ENCODE data around the gene DRC7.

The DRC7 gene

DNA sequence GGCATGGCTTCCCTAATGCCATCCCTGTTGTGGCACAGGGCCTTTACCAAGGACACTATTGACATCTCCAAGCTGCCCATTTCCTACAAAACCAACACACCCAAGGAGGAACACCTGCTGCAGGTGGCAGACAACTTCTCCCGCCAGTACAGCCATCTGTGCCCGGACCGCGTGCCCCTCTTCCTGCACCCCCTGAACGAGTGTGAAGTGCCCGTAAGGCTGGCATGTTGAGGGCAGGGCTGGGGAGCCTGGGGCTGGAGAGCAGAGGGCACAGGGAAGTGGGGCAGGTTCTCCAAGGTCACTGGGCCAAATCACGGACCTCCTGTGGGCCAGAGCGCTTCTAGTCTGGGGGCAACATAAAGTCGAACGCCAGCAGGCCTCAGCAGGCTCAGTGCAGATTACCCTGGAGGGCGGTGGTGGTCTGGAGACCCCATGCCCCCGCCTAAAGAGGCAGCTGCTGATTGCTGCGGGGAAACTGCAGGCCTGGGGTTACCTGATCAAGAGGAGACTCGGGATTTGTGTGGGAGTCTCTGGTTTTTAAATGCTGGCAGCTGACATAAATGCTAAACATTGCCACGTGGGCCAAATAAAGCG lies 4.3 kb downstream of the DRC7 start:
- TF ChIP-seq, protein P1, sequence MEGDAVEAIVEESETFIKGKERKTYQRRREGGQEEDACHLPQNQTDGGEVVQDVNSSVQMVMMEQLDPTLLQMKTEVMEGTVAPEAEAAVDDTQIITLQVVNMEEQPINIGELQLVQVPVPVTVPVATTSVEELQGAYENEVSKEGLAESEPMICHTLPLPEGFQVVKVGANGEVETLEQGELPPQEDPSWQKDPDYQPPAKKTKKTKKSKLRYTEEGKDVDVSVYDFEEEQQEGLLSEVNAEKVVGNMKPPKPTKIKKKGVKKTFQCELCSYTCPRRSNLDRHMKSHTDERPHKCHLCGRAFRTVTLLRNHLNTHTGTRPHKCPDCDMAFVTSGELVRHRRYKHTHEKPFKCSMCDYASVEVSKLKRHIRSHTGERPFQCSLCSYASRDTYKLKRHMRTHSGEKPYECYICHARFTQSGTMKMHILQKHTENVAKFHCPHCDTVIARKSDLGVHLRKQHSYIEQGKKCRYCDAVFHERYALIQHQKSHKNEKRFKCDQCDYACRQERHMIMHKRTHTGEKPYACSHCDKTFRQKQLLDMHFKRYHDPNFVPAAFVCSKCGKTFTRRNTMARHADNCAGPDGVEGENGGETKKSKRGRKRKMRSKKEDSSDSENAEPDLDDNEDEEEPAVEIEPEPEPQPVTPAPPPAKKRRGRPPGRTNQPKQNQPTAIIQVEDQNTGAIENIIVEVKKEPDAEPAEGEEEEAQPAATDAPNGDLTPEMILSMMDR (IDR thresholded peaks at IDR 0.05; ENCODE audit: low read depth, low read length), result no peak
- no peak for DNase-seq (ENCODE audit: extremely low read depth, low read depth)

DNA sequence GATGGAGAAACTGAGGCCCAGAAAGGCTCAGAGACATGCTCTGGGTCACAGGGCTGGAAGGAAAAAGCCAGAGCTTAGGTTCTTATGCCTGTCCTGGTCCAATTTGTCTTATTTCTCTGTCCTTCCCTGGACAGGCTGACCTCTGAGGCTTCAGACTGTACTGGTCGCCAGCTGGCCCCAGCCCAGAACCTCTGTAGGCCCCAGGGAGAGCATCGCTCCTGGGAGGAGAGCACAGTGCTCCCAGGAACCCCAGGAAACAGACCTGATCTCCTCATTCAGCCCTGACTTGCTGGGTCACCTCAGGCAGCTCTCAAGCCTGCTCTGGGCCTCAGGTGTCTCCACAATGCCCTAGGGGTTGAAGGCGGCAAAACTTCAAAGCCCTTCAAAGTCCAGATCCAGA lies 4.9 kb downstream of the DRC7 start:
- no peak for DNase-seq (ENCODE audit: extremely low read depth, low read depth)
- TF ChIP-seq, protein P1 (IDR thresholded peaks at IDR 0.05; ENCODE audit: low read depth, low read length), result no peak

DNA sequence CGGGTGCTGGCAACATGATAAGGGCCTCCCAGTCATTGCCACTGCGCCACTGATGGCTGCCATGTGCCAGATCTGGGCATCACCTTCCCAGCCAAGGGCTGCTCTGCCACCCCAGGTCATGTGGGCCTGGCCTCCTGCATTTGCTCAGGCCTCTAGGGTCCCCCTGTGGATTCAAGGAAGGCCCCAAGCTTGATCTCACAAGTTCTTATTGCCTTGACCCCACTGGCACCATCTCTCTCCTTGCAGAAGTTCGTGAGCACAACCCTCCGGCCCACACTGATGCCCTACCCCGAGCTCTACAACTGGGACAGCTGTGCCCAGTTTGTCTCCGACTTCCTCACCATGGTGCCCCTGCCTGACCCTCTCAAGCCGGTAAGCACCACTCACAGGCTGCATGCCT lies 5.3 kb downstream of the DRC7 start:
- DNase-seq (ENCODE audit: extremely low read depth, low read depth), result no peak
- TF ChIP-seq, protein P1 (IDR thresholded peaks at IDR 0.05; ENCODE audit: low read depth, low read length), result no peak

DNA sequence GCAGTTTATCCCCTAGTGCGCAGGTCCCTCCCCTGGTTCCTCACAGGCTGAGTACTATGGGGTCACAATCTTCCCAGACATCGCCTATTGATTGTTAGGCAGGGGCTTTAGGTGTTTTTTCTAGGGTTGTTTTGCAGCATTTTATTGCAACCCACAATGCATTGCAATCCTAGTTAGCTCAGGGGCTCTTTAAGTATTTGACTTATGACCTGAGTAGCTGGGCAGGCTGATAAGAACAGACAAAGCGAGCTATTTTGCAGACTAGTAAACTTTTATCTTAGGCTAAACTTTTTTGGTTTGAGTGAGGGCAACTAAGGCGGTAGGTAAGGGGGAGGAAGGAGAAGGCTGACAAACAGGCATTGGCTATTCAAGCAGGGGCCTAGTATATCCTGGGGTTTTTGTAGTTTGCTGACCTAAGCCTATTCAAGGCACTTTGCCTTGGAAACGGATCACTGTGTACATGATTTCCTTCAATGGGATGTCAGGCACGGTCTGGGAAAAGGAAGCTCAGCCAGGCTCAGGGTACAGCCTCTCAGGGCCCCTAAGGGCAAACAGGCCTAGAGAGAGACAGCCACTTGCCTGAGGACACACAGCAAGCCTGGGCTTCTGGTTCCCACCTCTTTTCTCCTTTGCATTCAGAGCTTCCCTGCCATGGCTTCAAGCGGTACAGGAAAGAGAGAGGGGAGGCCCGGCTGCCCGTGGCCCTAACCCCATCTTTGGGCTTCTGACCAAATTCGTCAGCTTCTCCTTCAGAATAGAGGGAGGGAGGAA lies 6.4 kb downstream of the DRC7 start:
- TF ChIP-seq, protein P1 (IDR thresholded peaks at IDR 0.05; ENCODE audit: low read depth, low read length), result no peak
- DNase-seq (ENCODE audit: extremely low read depth, low read depth), result no peak

DNA sequence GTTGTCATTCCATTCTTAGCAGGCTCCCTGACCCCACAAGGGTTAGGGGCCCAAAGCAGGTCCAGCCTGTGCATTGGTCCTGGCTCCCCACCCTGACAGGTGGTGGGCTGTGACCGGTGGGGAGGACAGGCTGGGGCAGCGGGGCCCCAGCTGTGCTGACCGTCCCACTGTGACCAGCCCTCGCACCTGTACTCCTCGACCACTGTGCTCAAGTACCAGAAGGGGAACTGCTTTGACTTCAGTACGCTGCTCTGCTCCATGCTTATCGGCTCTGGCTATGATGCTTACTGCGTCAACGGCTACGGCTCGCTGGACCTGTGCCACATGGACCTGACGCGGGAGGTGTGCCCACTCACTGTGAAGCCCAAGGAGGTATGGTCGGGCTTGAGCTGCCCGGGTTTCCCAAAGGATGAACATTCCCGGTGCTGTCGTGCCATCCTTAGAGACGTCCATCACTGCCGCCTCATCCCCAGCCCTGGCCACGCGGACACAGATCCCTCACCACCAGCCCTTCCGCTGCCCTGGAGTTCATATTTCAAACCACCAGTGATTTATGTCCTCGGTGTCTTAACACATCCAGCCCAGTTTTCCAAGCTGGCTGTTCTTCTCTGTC lies 7.3 kb downstream of the DRC7 start:
- DNase-seq (ENCODE audit: extremely low read depth, low read depth), result no peak
- TF ChIP-seq, protein P1 (IDR thresholded peaks at IDR 0.05; ENCODE audit: low read depth, low read length), result no peak

GRCh38 chr16:57703416-57704010 lies 8.9 kb downstream of the DRC7 start:
- DNase-seq (ENCODE audit: extremely low read depth, low read depth), result no peak
- TF ChIP-seq, protein P1 (IDR thresholded peaks at IDR 0.05; ENCODE audit: low read depth, low read length), result no peak
